GM12891 (cell line): ENCODE measurements around the gene PPP2R1A.
A peak's percentile ranks its signal among the peaks of the same experiment; 100 is the strongest.
"Not testable (repeated sequence)": the region's sequence is repeated elsewhere in the genome, so short reads cannot be mapped to it uniquely, and the experiment has no call there.

Source experiments
- DNase-seq: peaks from one replicate; pipeline ENCODE4 v3.0.0; 2011; ENCODE audit warnings: low spot score; ENCODE audit not compliant: insufficient read length
- FAIRE-seq: peaks from 2 replicates; lab custom pipeline; 2011; peaks lifted over from hg19 to GRCh38; lab: Jason Lieb, UNC
- PAX5 ChIP-seq: IDR thresholded peaks from 2 replicates; pipeline ENCODE4 v1.6.1; 2011; ENCODE audit warnings: low read length, moderate library complexity, mild to moderate bottlenecking; ENCODE audit not compliant: insufficient read depth, severe bottlenecking
- POLR2A ChIP-seq: IDR thresholded peaks from 2 replicates; pipeline ENCODE4 v1.6.1; 2011; ENCODE audit warnings: low read depth, low read length, control low read depth
- POLR2AphosphoS5 ChIP-seq: IDR thresholded peaks from 2 replicates; pipeline ENCODE4 v1.6.1; 2011; ENCODE audit warnings: low read depth, low read length, control low read depth
- POU2F2 ChIP-seq: IDR thresholded peaks from 2 replicates; pipeline ENCODE4 v1.6.1; 2011; ENCODE audit warnings: low read depth, mild to moderate bottlenecking, control low read depth, low read length, moderate library complexity
- SPI1 ChIP-seq: IDR thresholded peaks from 2 replicates; pipeline ENCODE4 v1.6.1; 2011; ENCODE audit warnings: low read depth, low read length, control low read depth
- TAF1 ChIP-seq: IDR thresholded peaks from 2 replicates; pipeline ENCODE4 v1.6.1; 2011; ENCODE audit warnings: low read depth, low read length, control low read depth

Gene PPP2R1A

GRCh38 chr19:52200044-52200443, 10.2 kb downstream of the PPP2R1A start:
- DNase-seq (no peak), FAIRE-seq (no peak)
- TF ChIP-seq POLR2A = no peak
- TF ChIP-seq SPI1 = no peak
- no peak for TF ChIP-seq POLR2AphosphoS5
- TF ChIP-seq TAF1 = no peak
- no peak for TF ChIP-seq PAX5
- TF ChIP-seq POU2F2 = no peak

- not testable (repeated sequence) for FAIRE-seq, DNase-seq
- TF ChIP-seq POLR2AphosphoS5 = peak; percentile 23; the same call in 1 of the 2 replicates
These were observed 11.0 kb downstream of the PPP2R1A start for GRCh38 chr19:52200755-52201391.

GRCh38 chr19:52206481-52206880, 16.6 kb downstream of the PPP2R1A start:
- TF ChIP-seq POLR2A = no peak; the same call in 1 of the 2 replicates
- no peak for TF ChIP-seq PAX5
- TF ChIP-seq TAF1 = no peak
- no peak for TF ChIP-seq POU2F2
- no peak for TF ChIP-seq SPI1
- no peak for DNase-seq
- FAIRE-seq = no peak

- FAIRE-seq = no peak
- TF ChIP-seq POLR2AphosphoS5 (no peak), TAF1 (no peak), POU2F2 (no peak), POLR2A (no peak)
These were observed 21.4 kb downstream of the PPP2R1A start for GRCh38 chr19:52211203-52211602.

GRCh38 chr19:52211926-52212571, 22.2 kb downstream of the PPP2R1A start:
- no peak for DNase-seq
- FAIRE-seq = no peak
- TF ChIP-seq POU2F2 (no peak), SPI1 (no peak), POLR2AphosphoS5 (no peak), PAX5 (no peak), POLR2A (no peak), TAF1 (no peak)

More at GRCh38 chr19:52211203-52211602, 21.4 kb downstream of the PPP2R1A start:
- no peak for DNase-seq

- TF ChIP-seq POLR2A (no peak), SPI1 (no peak), TAF1 (no peak), PAX5 (no peak), POU2F2 (no peak), POLR2AphosphoS5 (no peak)
- DNase-seq (no peak), FAIRE-seq (no peak)
These were observed 22.9 kb downstream of the PPP2R1A start for GRCh38 chr19:52212572-52213255.

GRCh38 chr19:52214241-52214640, 24.4 kb downstream of the PPP2R1A start:
- FAIRE-seq (no peak), DNase-seq (no peak)
- TF ChIP-seq POLR2AphosphoS5 = no peak
- TF ChIP-seq TAF1 = no peak
- no peak for TF ChIP-seq POLR2A
- TF ChIP-seq POU2F2 = no peak
- no peak for TF ChIP-seq PAX5
- no peak for TF ChIP-seq SPI1

- FAIRE-seq = no peak
These were observed 26.5 kb downstream of the PPP2R1A start for GRCh38 chr19:52216401-52216800.

GRCh38 chr19:52217576-52217975, 27.7 kb downstream of the PPP2R1A start:
- TF ChIP-seq PAX5 (no peak), POLR2A (no peak), TAF1 (no peak), SPI1 (no peak), POLR2AphosphoS5 (no peak), POU2F2 (no peak)
- no peak for FAIRE-seq
- no peak for DNase-seq

More at GRCh38 chr19:52216401-52216800, 26.5 kb downstream of the PPP2R1A start:
- no peak for TF ChIP-seq POLR2AphosphoS5
- no peak for TF ChIP-seq POU2F2
- no peak for DNase-seq
